ENCODE measurements around the gene GJE1. TPM values are rescaled to one million over a fixed set of nuclear protein-coding genes. Genes with fewer than 3 reads are reported as not detected.
"Not testable (repeated sequence)": the region's sequence is repeated elsewhere in the genome, so short reads cannot be mapped to it uniquely, and the experiment has no call there.

Gene GJE1
- total RNA-seq, 1 donor from 2014 or later, result not detected

GRCh38 chr6:142155895-142156757 lies 23.4 kb downstream of the GJE1 start:
- intact Hi-C loops (cut with DNase I), result no loop called here
- DNase-seq (ENCODE audit: missing footprints) (no peak), ATAC-seq (no peak)

GRCh38 chr6:142156758-142157068 lies 24.0 kb downstream of the GJE1 start:
- intact Hi-C loops (cut with DNase I); DNase-seq (ENCODE audit: missing footprints); ATAC-seq: not testable (repeated sequence)

- DNase-seq (ENCODE audit: missing footprints) (no peak), ATAC-seq (no peak)
- intact Hi-C loops (cut with DNase I), result no loop called here
Measured at GRCh38 chr6:142162780-142163179, 30.1 kb downstream of the GJE1 start.

- no peak for DNase-seq (ENCODE audit: missing footprints)
- intact Hi-C loops (cut with DNase I), result no loop called here
- no peak for ATAC-seq
Measured at GRCh38 chr6:142165227-142165626, 32.5 kb downstream of the GJE1 start.

- ATAC-seq (no peak), DNase-seq (ENCODE audit: missing footprints) (no peak)
- intact Hi-C loops (cut with DNase I), result no loop called here
Measured at GRCh38 chr6:142167071-142167470, 34.3 kb downstream of the GJE1 start.

GRCh38 chr6:142167486-142167885 lies 34.8 kb downstream of the GJE1 start:
- intact Hi-C loops (cut with DNase I), result no loop called here
- ATAC-seq (no peak), DNase-seq (ENCODE audit: missing footprints) (no peak)

GRCh38 chr6:142171351-142171750 lies 38.6 kb downstream of the GJE1 start:
- ATAC-seq, result no peak
- no peak for DNase-seq (ENCODE audit: missing footprints)
- intact Hi-C loops (cut with DNase I), result no loop called here

- ATAC-seq (no peak), DNase-seq (ENCODE audit: missing footprints) (no peak)
- intact Hi-C loops (cut with DNase I), result no loop called here
Measured at GRCh38 chr6:142172758-142173157, 40.0 kb downstream of the GJE1 start.

- DNase-seq (ENCODE audit: missing footprints), result no peak
- intact Hi-C loops (cut with DNase I), result no loop called here
- no peak for ATAC-seq
Measured at GRCh38 chr6:142173980-142174379, 41.3 kb downstream of the GJE1 start.

- intact Hi-C loops (cut with DNase I), result no loop called here
- no peak for DNase-seq (ENCODE audit: missing footprints)
- no peak for ATAC-seq
Measured at GRCh38 chr6:142174703-142175102, 42.0 kb downstream of the GJE1 start.

GRCh38 chr6:142178129-142178528 lies 45.4 kb downstream of the GJE1 start:
- no peak for ATAC-seq
- DNase-seq (ENCODE audit: missing footprints), result no peak
- intact Hi-C loops (cut with DNase I), result no loop called here

GRCh38 chr6:142182004-142182403 lies 49.3 kb downstream of the GJE1 start:
- no peak for DNase-seq (ENCODE audit: missing footprints)
- intact Hi-C loops (cut with DNase I), result no loop called here
- no peak for ATAC-seq

- intact Hi-C loops (cut with DNase I), result no loop called here
- no peak for ATAC-seq
- DNase-seq (ENCODE audit: missing footprints), result no peak
Measured at GRCh38 chr6:142183351-142183750, 50.6 kb downstream of the GJE1 start.

GRCh38 chr6:142184307-142184706 lies 51.6 kb downstream of the GJE1 start:
- intact Hi-C loops (cut with DNase I), result no loop called here
- DNase-seq (ENCODE audit: missing footprints), result no peak
- ATAC-seq, result no peak

Other genes starting within 250 kb of the GJE1 start
- not detected for gene NMBR, start 14.2 kb downstream of the GJE1 start, total RNA-seq
- 38.4 TPM for gene VTA1, start 14.3 kb downstream of the GJE1 start, total RNA-seq
- gene ADGRG6, start 169.1 kb downstream of the GJE1 start, total RNA-seq, result 2.9 TPM